Fibroblast of lung (primary cell): ENCODE results near the gene ATP6V0A1. TPM values are rescaled to one million over a fixed set of nuclear protein-coding genes. Genes with fewer than 3 reads are reported as not detected.

Experiments
- DNase-seq, 2 donors: peaks; one replicate each; pipeline versions ENCODE4 v3.0.0 to v3.0.0-alpha.2; 2010; ENCODE audit warnings: low read depth in 2 of 2
- H2AFZ ChIP-seq: 2 replicates; pipeline ENCODE4 v1.5.1; 2012; ENCODE audit warnings: low read length, control low read depth, inconsistent platforms
- H3K27ac ChIP-seq: 2 replicates; pipeline ENCODE4 v1.5.1; 2011; ENCODE audit warnings: low read length, control low read depth; ENCODE audit not compliant: insufficient read depth
- H3K27me3 ChIP-seq: 2 replicates; pipeline ENCODE4 v1.5.1; 2011; ENCODE audit warnings: mild to moderate bottlenecking, low read length; ENCODE audit not compliant: control insufficient read depth, insufficient read depth
- H3K36me3 ChIP-seq: 2 replicates; pipeline ENCODE4 v1.5.1; 2011; ENCODE audit warnings: low read length; ENCODE audit not compliant: control insufficient read depth, insufficient read depth
- H3K4me1 ChIP-seq: 2 replicates; pipeline ENCODE4 v1.5.1; 2011; ENCODE audit warnings: low read length; ENCODE audit not compliant: control insufficient read depth, insufficient read depth; ENCODE audit errors: extremely low read depth
- H3K4me2 ChIP-seq: 2 replicates; pipeline ENCODE4 v1.5.1; 2011; ENCODE audit warnings: low read length, control low read depth; ENCODE audit not compliant: insufficient read depth; ENCODE audit errors: extremely low read depth
- H3K4me3 ChIP-seq, 4 experiments: fragments of 200-600 bp in 1 of 4; sonication (generic) in 1 of 4; replicated peaks in 1 of 4; 2 replicates each; pipeline ENCODE4 v1.5.1; 2011 to 2016; ENCODE audit warnings: low read length in 4 of 4, low read depth in 3 of 4, mild to moderate bottlenecking in 3 of 4, control low read depth in 2 of 4, inconsistent platforms in 1 of 4, mixed read lengths in 1 of 4; ENCODE audit not compliant: insufficient read depth in 1 of 4; ENCODE audit errors: control extremely low read depth in 1 of 4
- H3K79me2 ChIP-seq: 2 replicates; pipeline ENCODE4 v1.5.1; 2012; ENCODE audit warnings: mild to moderate bottlenecking, low read length, inconsistent platforms; ENCODE audit not compliant: control insufficient read depth, insufficient read depth
- H3K9ac ChIP-seq: 2 replicates; pipeline ENCODE4 v1.5.1; 2011; ENCODE audit warnings: mild to moderate bottlenecking, low read length, control low read depth; ENCODE audit not compliant: insufficient read depth
- H3K9me3 ChIP-seq: 2 replicates; pipeline ENCODE4 v1.5.1; 2012; ENCODE audit warnings: low read depth, low read length; ENCODE audit not compliant: control insufficient read depth, insufficient read depth
- H4K20me1 ChIP-seq: 2 replicates; pipeline ENCODE4 v1.5.1; 2011; ENCODE audit warnings: low read length; ENCODE audit not compliant: control insufficient read depth, insufficient read depth; ENCODE audit errors: extremely low read depth
- EZH2 ChIP-seq: IDR thresholded peaks from 2 replicates; pipeline ENCODE4 v1.5.1; 2012; ENCODE audit warnings: low read length, control low read depth, mild to moderate bottlenecking; ENCODE audit errors: missing control alignments
- polyA plus RNA-seq, 2 donors: library from polyadenylated mRNA; depleted of rRNA in 1 of 2; stranded (reverse) in 1 of 2; unstranded in 1 of 2; fragments of >200 nt; gene quantifications; 2 replicates each; pipeline ENCODE4 v1.2.1, GENCODE V29; 2011 to 2012; ENCODE audit warnings: missing spikeins in 1 of 2
- total RNA-seq: library from RNA; depleted of rRNA; stranded (reverse); fragments of >200 nt; gene quantifications from 2 replicates; pipeline ENCODE4 v1.2.1, GENCODE V29; 2014
- TF ChIP-seq, protein P1 (sequence below), 2 donors: IDR thresholded peaks in 1 of 2; conservative IDR thresholded peaks in 1 of 2; 1 replicate in 1 of 2; 2 replicates in 1 of 2; pipeline ENCODE4 v1.5.1; 2011 to 2012; ENCODE audit warnings: low read length in 2 of 2, control low read depth in 1 of 2, inconsistent platforms in 1 of 2, low read depth in 1 of 2, mild to moderate bottlenecking in 1 of 2

ATP6V0A1 gene
- total and polyA plus RNA-seq, 2 donors (not counting 1 experiment from before 2014, with no cell fraction given), result 26.7 to 65.7 TPM

DNA sequence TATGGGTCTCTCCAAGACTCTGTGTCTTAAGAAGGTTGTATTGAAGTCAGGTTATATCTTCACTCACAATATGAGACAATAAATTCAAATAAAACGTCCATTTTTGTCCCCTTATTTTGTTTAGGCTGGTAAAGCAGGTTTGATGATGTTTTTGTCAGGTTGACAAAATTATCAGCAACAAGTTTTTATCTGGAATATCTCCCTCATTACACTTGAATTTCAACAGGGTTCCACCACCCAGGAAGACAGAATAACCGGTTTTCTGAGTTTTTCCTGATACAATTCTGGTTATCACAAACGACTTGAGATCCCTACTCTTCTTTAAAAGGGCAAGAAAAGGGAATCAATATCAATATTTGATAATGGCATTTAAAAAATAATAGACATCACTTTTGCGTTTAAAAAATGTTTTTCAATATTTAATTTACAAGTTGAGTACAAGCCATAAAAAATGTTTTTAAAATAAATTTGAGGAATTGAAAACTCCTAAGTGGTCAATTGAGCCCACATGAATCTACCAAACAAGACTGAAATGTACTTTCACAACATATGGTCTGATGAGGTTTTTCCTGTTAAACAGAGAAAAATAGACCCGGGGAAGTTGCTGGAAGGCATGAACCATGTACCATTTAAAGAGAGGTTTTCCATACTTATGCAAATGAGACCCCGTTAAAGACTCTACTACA is 1.4 kb upstream of the ATP6V0A1 start:
- H3K9ac ChIP-seq, result no peak overlapping the region
- H3K4me3 ChIP-seq, result no peak overlapping the region
- no peak overlapping the region for H3K4me2 ChIP-seq
- no peak overlapping the region for H2AFZ ChIP-seq
- H3K36me3 ChIP-seq, result no peaks in the 10 kb centered on the region
- peaks cover 10% of the 10 kb centered on the region for H3K79me2 ChIP-seq
- peaks cover 2% of the 10 kb centered on the region for H3K4me1 ChIP-seq
- H3K27me3 ChIP-seq, result no peaks in the 10 kb centered on the region
- DNase-seq, result no peak
- H4K20me1 ChIP-seq, result no peaks in the 10 kb centered on the region
- no peaks in the 10 kb centered on the region for H3K9me3 ChIP-seq
- no peak overlapping the region for H3K27ac ChIP-seq
- TF ChIP-seq, protein P1, sequence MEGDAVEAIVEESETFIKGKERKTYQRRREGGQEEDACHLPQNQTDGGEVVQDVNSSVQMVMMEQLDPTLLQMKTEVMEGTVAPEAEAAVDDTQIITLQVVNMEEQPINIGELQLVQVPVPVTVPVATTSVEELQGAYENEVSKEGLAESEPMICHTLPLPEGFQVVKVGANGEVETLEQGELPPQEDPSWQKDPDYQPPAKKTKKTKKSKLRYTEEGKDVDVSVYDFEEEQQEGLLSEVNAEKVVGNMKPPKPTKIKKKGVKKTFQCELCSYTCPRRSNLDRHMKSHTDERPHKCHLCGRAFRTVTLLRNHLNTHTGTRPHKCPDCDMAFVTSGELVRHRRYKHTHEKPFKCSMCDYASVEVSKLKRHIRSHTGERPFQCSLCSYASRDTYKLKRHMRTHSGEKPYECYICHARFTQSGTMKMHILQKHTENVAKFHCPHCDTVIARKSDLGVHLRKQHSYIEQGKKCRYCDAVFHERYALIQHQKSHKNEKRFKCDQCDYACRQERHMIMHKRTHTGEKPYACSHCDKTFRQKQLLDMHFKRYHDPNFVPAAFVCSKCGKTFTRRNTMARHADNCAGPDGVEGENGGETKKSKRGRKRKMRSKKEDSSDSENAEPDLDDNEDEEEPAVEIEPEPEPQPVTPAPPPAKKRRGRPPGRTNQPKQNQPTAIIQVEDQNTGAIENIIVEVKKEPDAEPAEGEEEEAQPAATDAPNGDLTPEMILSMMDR (conservative IDR thresholded peaks at IDR 0.05 in 1 of 2, IDR thresholded peaks at IDR 0.05 in 1 of 2; ENCODE audit: low read depth in 1 of 2, low read length in 2 of 2), result no peak
- no peak for TF ChIP-seq EZH2

DNA sequence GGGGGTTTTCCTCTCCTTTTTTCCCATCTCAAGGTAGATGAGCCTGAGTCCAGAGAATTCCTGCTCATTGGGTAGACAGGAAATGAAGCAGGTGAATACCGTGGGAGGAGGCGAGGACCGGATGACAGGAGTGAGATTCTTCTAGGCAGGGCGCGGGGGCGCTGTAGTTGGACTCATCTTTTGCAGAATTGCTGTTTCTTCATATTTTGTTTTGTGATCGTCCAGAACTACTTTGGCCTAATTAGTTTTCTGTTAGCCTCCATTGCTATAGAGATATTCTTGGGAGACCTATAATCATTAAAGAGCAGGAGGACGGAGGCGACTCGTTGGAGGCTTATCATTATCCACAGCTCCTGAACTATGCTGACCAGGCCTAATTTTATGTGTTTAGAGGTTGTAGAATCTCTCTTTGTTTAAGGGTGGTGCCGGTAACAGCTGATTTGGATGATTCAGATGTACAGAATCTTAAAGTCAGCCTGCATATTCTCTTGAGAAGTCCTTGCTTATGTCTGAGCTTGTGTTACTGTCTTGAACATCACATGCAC is 650 bp downstream of the ATP6V0A1 start:
- peak overlapping the region; percentile 49 for H3K4me2 ChIP-seq
- peak; percentile 65 to 70 for DNase-seq
- H3K79me2 ChIP-seq, result peaks cover 10% of the 10 kb centered on the region
- H2AFZ ChIP-seq, result no peak overlapping the region
- H4K20me1 ChIP-seq, result no peaks in the 10 kb centered on the region
- H3K27me3 ChIP-seq, result no peaks in the 10 kb centered on the region
- peak overlapping the region; percentile 80 to 99 (median 80) for H3K4me3 ChIP-seq
- peak overlapping the region; percentile 88 for H3K27ac ChIP-seq
- no peaks in the 10 kb centered on the region for H3K36me3 ChIP-seq
- peaks cover 2% of the 10 kb centered on the region for H3K4me1 ChIP-seq
- TF ChIP-seq, protein P1 (conservative IDR thresholded peaks at IDR 0.05 in 1 of 2, IDR thresholded peaks at IDR 0.05 in 1 of 2; ENCODE audit: low read depth in 1 of 2, low read length in 2 of 2), result peak; percentile 23 to 41
- TF ChIP-seq EZH2, result no peak
- H3K9me3 ChIP-seq, result no peaks in the 10 kb centered on the region
- H3K9ac ChIP-seq, result peak overlapping the region; percentile 77

DNA sequence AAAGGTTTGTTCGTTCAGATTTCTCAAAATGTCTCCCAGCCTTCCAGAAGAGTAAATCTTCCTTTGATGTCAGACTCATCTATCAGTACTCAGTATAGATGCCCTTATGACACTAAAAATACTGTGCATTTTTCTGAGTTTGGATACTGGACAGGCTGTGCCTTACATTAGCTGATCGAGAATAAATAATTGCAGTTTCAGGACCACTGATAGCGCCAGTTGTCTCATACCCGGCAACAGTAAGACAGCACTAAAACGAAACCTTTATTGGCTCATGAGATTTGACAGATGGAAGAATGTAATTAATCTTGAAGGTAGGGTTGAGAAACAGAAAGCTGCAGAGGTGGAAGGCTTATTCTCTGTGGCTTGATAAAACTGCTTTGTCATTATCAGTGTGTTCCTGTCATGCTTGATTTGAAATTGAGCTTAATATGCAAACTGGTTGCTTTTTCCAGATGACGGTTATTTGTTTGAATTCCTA is 1.2 kb downstream of the ATP6V0A1 start:
- Histone ChIP-seq H3K27me3 (no peaks in the 10 kb centered on the region), H3K9me3 (no peaks in the 10 kb centered on the region), H2AFZ (no peak overlapping the region), H3K4me3 (peak overlapping the region; percentile 80 to 99 (median 80)), H3K79me2 (peaks cover 10% of the 10 kb centered on the region), H3K9ac (no peak overlapping the region), H3K36me3 (no peaks in the 10 kb centered on the region), H4K20me1 (no peaks in the 10 kb centered on the region), H3K27ac (peak overlapping the region; percentile 88), H3K4me2 (peak overlapping the region; percentile 49), H3K4me1 (peaks cover 2% of the 10 kb centered on the region)
- peak; percentile 58 to 71 for DNase-seq
- no peak for TF ChIP-seq EZH2
- TF ChIP-seq, protein P1 (conservative IDR thresholded peaks at IDR 0.05 in 1 of 2, IDR thresholded peaks at IDR 0.05 in 1 of 2; ENCODE audit: low read depth in 1 of 2, low read length in 2 of 2), result no peak
